Measurements from ENCODE around the gene ADAM17. TPM values are rescaled to one million over a fixed set of nuclear protein-coding genes. Genes with fewer than 3 reads are reported as not detected.

Gene ADAM17
- total RNA-seq, 2 experiments from 2014 or later = 50.5 to 83.3 TPM

DNA sequence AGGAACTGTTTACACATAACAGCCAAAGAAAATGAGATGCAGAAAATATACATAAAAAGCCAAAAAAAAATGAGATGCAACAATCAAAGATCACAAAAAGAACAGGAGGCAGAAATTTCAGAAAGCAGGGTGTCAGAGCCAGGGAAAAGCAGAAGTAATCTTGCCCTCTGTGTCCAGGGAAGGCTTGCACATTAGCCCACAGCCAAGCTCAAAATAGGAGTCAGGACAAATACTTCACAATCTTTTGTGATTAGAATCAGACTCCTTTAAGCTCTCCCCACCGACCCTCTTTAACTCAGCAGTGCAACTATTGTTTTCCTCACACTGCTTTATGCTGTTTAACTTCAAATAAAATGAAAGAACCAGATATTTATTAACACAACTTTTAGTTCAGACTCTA, 46.7 kb downstream of the ADAM17 start:
- intact Hi-C loops (cut with micrococcal nuclease; ENCODE audit: unreplicated experiment) = no loop called here
- no peaks in the 10 kb centered on the region for H3K4me1 ChIP-seq (ENCODE audit: insufficient read depth, low read length, poor library complexity, severe bottlenecking)
- DNase-seq (ENCODE audit: low spot score) = no peak
- no peak overlapping the region for H3K4me2 ChIP-seq (ENCODE audit: low read length)
- ChIA-PET CTCF (ENCODE audit: unreplicated experiment) (no interaction called here), POLR2A (interaction anchor here (0.7 to 1.0 kb wide), 6 partner anchors 9 to 459 kb away, joined by 3 to 4 read pairs (median 3); no protein-coding TSS in a partner anchor)
- H3K79me2 ChIP-seq (ENCODE audit: insufficient read depth, low read depth, low read length) = no peaks in the 10 kb centered on the region
- no peaks in the 10 kb centered on the region for H4K20me1 ChIP-seq (ENCODE audit: insufficient read depth, low read length)
- no peak overlapping the region for H3K4me3 ChIP-seq (ENCODE audit: low read depth, low read length, poor library complexity, severe bottlenecking)
- H2AFZ ChIP-seq (ENCODE audit: low read length) = no peak overlapping the region
- no TSS peak for BruUV-seq (replicated peaks)
- no peak overlapping the region for H3K27ac ChIP-seq (ENCODE audit: low read depth, low read length, poor library complexity, severe bottlenecking)
- peaks cover 90% of the 10 kb centered on the region for H3K36me3 ChIP-seq (ENCODE audit: insufficient read depth, low read length)
- H3K9me3 ChIP-seq (ENCODE audit: low read length) = no peaks in the 10 kb centered on the region
- TF ChIP-seq EZH2phosphoT487 (IDR thresholded peaks at IDR 0.05; ENCODE audit: borderline replicate concordance, low read depth, low read length) = no peak
- TF ChIP-seq, protein P1, sequence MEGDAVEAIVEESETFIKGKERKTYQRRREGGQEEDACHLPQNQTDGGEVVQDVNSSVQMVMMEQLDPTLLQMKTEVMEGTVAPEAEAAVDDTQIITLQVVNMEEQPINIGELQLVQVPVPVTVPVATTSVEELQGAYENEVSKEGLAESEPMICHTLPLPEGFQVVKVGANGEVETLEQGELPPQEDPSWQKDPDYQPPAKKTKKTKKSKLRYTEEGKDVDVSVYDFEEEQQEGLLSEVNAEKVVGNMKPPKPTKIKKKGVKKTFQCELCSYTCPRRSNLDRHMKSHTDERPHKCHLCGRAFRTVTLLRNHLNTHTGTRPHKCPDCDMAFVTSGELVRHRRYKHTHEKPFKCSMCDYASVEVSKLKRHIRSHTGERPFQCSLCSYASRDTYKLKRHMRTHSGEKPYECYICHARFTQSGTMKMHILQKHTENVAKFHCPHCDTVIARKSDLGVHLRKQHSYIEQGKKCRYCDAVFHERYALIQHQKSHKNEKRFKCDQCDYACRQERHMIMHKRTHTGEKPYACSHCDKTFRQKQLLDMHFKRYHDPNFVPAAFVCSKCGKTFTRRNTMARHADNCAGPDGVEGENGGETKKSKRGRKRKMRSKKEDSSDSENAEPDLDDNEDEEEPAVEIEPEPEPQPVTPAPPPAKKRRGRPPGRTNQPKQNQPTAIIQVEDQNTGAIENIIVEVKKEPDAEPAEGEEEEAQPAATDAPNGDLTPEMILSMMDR (conservative IDR thresholded peaks at IDR 0.05; ENCODE audit: low read length) = no peak
- no peaks in the 10 kb centered on the region for H3K9me2 ChIP-seq (ENCODE audit: insufficient read depth, low read length)

DNA sequence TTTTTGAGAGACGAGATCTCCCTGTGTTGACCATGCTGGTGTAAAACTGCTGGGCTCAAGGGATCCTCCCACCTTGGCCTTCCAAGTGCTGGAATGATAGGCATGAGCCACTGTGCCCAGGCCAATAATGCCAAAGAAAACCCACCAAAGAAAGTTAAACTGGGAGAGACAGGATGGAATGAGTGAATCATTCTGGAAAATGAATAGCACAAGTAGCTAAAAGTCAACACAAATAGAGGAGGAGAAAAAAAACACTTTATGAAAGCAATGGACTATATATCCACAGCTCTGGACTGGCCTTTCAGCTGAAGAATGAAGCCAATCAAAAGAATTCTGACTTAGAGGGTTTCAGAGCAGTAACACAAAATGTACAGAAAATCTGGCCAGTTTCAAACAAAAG, 57.4 kb downstream of the ADAM17 start:
- TF ChIP-seq, protein P1 (conservative IDR thresholded peaks at IDR 0.05; ENCODE audit: low read length) = no peak
- no peak for TF ChIP-seq EZH2phosphoT487 (IDR thresholded peaks at IDR 0.05; ENCODE audit: borderline replicate concordance, low read depth, low read length)
- BruUV-seq (replicated peaks) = no TSS peak
- intact Hi-C loops (cut with micrococcal nuclease; ENCODE audit: unreplicated experiment) = no loop called here
- Histone ChIP-seq H3K4me3 (ENCODE audit: low read depth, low read length, poor library complexity, severe bottlenecking) (no peak overlapping the region), H3K79me2 (ENCODE audit: insufficient read depth, low read depth, low read length) (no peaks in the 10 kb centered on the region), H3K4me1 (ENCODE audit: insufficient read depth, low read length, poor library complexity, severe bottlenecking) (no peaks in the 10 kb centered on the region), H2AFZ (ENCODE audit: low read length) (no peak overlapping the region), H3K9me3 (ENCODE audit: low read length) (no peaks in the 10 kb centered on the region), H3K36me3 (ENCODE audit: insufficient read depth, low read length) (peaks cover 93% of the 10 kb centered on the region), H3K27ac (ENCODE audit: low read depth, low read length, poor library complexity, severe bottlenecking) (no peak overlapping the region), H3K4me2 (ENCODE audit: low read length) (no peak overlapping the region), H4K20me1 (ENCODE audit: insufficient read depth, low read length) (no peaks in the 10 kb centered on the region), H3K9me2 (ENCODE audit: insufficient read depth, low read length) (no peaks in the 10 kb centered on the region)
- POLR2A ChIA-PET = interaction anchor here (1.3 kb wide), 1 partner anchor 16 kb away, joined by 4 read pairs; no protein-coding TSS in a partner anchor
- CTCF ChIA-PET (ENCODE audit: unreplicated experiment) = no interaction called here
- no peak for DNase-seq (ENCODE audit: low spot score)

DNA sequence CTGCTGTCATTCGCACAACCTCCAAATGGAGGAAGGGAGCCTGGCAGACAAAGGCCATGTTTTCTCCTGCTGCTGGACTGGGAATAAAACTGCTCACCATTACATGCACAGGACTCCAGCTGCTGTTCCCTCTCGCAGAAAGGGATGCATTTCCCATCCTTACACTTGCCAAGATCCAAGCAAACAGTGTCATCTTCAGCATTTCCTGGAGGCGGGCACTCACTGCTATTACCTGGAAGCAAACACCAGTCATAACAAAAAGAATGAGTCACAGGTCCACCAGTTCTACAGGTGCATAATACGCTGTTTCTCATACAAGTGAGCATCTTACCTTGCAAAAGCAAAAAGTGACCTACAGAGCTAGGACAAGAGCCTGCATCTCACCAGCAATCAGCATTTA, 58.6 kb downstream of the ADAM17 start:
- no TSS peak for BruUV-seq (replicated peaks)
- intact Hi-C loops (cut with micrococcal nuclease; ENCODE audit: unreplicated experiment) = no loop called here
- H3K4me1 ChIP-seq (ENCODE audit: insufficient read depth, low read length, poor library complexity, severe bottlenecking) = no peaks in the 10 kb centered on the region
- H3K4me2 ChIP-seq (ENCODE audit: low read length) = no peak overlapping the region
- no peak for TF ChIP-seq EZH2phosphoT487 (IDR thresholded peaks at IDR 0.05; ENCODE audit: borderline replicate concordance, low read depth, low read length)
- TF ChIP-seq, protein P1 (conservative IDR thresholded peaks at IDR 0.05; ENCODE audit: low read length) = no peak
- H3K4me3 ChIP-seq (ENCODE audit: low read depth, low read length, poor library complexity, severe bottlenecking) = no peak overlapping the region
- H4K20me1 ChIP-seq (ENCODE audit: insufficient read depth, low read length) = no peaks in the 10 kb centered on the region
- H3K9me2 ChIP-seq (ENCODE audit: insufficient read depth, low read length) = no peaks in the 10 kb centered on the region
- H3K36me3 ChIP-seq (ENCODE audit: insufficient read depth, low read length) = peaks cover 95% of the 10 kb centered on the region
- ChIA-PET POLR2A (no interaction called here), CTCF (ENCODE audit: unreplicated experiment) (no interaction called here)
- H3K9me3 ChIP-seq (ENCODE audit: low read length) = no peaks in the 10 kb centered on the region
- no peak for DNase-seq (ENCODE audit: low spot score)
- H3K79me2 ChIP-seq (ENCODE audit: insufficient read depth, low read depth, low read length) = no peaks in the 10 kb centered on the region
- H2AFZ ChIP-seq (ENCODE audit: low read length) = no peak overlapping the region
- no peak overlapping the region for H3K27ac ChIP-seq (ENCODE audit: low read depth, low read length, poor library complexity, severe bottlenecking)

Data from OCI-LY7 (cell line).